GM12865 (cell line): Measurements from ENCODE around the gene AMOT.
A peak's percentile ranks its signal among the peaks of the same experiment; 100 is the strongest.

ENCODE experiments used
- DNase-seq: peaks from one replicate; pipeline ENCODE4 v3.0.0; 2010; ENCODE audit warnings: low read depth
- H3K4me3 ChIP-seq: 2 replicates; pipeline ENCODE4 v1.5.1; 2011; ENCODE audit warnings: mild to moderate bottlenecking, low read depth, low read length, control low read depth
- CTCF ChIP-seq: IDR thresholded peaks from 2 replicates; pipeline ENCODE4 v1.5.1; 2011; ENCODE audit warnings: low read length, control low read depth, low read depth, inconsistent platforms; ENCODE audit not compliant: insufficient read depth; ENCODE audit errors: missing control alignments

Gene AMOT

GRCh38 chrX:112759966-112760365 lies 80.7 kb downstream of the AMOT start:
- TF ChIP-seq CTCF = no peak
- no peak overlapping the region for H3K4me3 ChIP-seq
- no peak for DNase-seq

DNA sequence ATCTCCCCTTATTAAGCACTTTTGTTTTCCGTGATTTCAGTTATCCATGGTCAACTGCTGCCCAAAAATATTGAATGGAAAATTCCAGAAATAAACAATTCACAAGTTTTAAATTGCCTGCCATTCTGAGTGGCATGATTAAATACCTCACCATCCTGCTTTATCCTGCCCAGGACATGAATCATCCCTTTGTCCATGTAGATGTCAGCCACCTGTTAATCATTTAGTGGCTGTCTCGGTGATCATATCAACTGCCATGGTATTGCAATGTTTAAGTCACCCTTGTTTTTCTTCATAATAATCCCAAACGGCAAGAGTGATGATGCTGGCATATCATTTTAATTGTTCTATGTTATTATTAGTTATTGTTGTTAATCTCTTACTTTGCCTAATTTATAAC lies 81.1 kb downstream of the AMOT start:
- TF ChIP-seq CTCF = no peak
- H3K4me3 ChIP-seq = no peak overlapping the region
- no peak for DNase-seq

DNA sequence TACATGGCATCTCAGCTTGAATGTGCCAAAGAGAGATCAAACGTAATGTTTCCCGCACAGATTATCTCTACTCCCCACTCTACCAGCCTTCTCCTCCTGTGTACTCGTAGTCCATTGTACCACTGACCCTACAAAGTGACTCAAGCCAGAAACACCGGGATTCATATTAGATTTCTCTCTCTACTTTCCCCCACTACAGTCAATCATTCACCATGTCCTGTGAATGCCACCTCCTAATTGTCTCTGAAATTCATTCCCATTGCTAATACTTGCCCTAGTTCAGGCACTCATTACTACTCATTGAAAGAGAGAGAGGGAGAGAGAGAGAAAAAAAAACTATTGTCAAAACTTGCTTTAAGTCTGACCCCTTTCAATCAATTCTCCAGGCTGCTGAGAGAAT lies 82.7 kb downstream of the AMOT start:
- no peak for TF ChIP-seq CTCF
- H3K4me3 ChIP-seq = no peak overlapping the region
- DNase-seq = no peak

DNA sequence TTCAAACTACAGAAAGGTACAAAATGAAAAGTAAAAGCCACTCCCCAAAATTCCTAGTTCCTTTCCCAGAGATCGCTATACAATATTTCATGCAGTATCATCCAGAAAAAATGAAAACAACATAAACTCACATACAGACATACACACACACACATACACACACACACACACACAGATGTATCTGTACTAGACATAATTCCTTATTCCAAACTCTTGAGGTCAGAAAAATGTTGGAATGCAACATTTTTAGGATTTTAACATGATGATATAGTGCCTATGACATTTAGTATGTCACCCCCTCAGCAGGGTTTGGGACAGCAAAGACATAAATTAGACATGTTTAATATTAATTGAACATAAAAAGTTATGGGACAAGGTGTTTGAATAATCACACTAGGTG lies 87.5 kb downstream of the AMOT start:
- TF ChIP-seq CTCF = no peak
- H3K4me3 ChIP-seq = no peak overlapping the region
- DNase-seq = no peak

DNA sequence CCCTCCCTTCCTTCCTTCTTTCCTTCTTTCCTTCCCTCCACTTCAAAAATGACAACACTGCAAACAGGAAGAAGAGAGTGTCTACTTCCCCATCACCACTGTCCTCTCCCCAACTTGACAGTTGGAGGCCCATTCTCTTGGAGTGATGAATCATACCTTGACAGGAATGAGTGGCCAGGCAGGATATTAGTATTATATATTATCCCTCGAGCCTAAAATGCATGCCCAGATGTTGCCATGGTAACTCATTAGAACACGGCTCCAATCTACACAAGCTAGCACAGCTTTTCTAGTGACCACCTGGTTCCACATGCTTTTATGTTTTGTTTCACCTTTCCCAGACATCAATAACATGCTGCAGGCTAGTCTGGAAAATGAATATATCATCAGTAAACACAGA lies 89.6 kb downstream of the AMOT start:
- no peak overlapping the region for H3K4me3 ChIP-seq
- no peak for TF ChIP-seq CTCF
- no peak for DNase-seq

DNA sequence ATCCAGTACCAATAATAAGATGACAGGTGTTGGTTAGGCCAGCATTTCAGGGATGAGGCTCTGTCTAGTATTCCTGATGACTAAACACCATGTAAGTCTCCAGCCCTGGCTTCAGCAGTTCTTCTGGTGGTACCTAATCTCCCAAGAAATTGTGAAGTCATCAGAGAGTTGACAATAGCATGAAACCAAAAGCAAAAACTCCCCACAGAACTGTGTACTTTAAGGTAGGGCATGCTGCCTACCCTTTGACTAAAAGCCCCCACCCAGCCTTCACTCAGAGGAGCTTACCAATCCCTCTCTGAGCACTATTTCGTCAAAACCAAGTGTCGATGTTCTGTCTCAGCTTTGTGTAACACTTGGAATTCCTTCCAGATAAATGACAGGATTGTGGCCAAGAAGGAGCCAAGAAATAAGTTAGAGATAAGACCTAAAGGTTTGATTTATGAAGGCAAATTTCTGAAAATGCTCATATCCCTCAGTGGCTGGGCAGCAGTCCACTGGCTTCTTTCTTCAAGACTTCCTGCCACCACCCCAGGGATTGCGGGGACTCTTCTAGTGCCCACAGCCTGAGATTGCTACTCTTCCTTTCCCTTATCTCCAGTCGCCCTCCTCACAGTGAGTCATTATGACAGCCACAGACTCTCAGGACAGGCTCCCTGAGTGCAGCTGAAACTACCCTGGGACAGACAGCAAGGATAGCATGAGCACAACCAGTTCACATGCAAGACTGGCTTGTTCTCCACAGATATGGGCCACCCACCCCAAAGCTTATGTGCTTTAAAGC lies 93.6 kb downstream of the AMOT start:
- no peak for DNase-seq
- no peak for TF ChIP-seq CTCF
- H3K4me3 ChIP-seq = no peak overlapping the region

GRCh38 chrX:112738347-112739033 lies 102.1 kb downstream of the AMOT start:
- peak; percentile 14 for DNase-seq
- no peak overlapping the region for H3K4me3 ChIP-seq
- no peak for TF ChIP-seq CTCF
